Panc1 (cell line): Measurements from ENCODE around the gene RELT. TPM values are rescaled to one million over a fixed set of nuclear protein-coding genes. Genes with fewer than 3 reads are reported as not detected.

Experiments
- ATAC-seq: fragments of 200-7000 bp; cut with Tn5 transposase; 2 replicates; pipeline ENCODE4 v1.9.1; 2020; ENCODE audit warnings: mild to moderate bottlenecking, moderate library complexity
- BruUV-seq: library from RNA; stranded (reverse); fragments of 400-500 nt; replicated peaks from 2 replicates; lab custom pipeline; 2021; lab: Mats Ljungman, UMichigan
- CTCF ChIA-PET: fragments of 300-600 bp; sonication (Branson Sonifier 250); formaldehyde crosslinking; loops from one replicate; lab custom pipeline; 2022; ENCODE audit warnings: antibody characterized with exemption; lab: Charles Lee
- POLR2A ChIA-PET: fragments of 300-600 bp; sonication (Branson Sonifier 250); formaldehyde crosslinking; loops from one replicate; lab custom pipeline; 2022; ENCODE audit warnings: antibody characterized with exemption; lab: Charles Lee
- DNase-seq: peaks from one replicate; pipeline ENCODE4 v3.0.0-alpha.2; 2010; ENCODE audit warnings: low read depth, low spot score
- H3K27ac ChIP-seq: 2 replicates; pipeline ENCODE4 v1.5.1; 2011; ENCODE audit warnings: mild to moderate bottlenecking, low read length, inconsistent platforms
- H3K27me3 ChIP-seq: fragments of 200-500 bp; sonication (Bioruptor generic); 2 replicates; pipeline ENCODE4 v1.6.0; 2014; ENCODE audit warnings: low read length, inconsistent platforms; ENCODE audit not compliant: control insufficient read depth, insufficient read depth
- H3K36me3 ChIP-seq: fragments of 200-500 bp; sonication (Bioruptor generic); 2 replicates; pipeline ENCODE4 v1.5.1; 2014; ENCODE audit warnings: inconsistent platforms, mild to moderate bottlenecking, low read length, moderate library complexity; ENCODE audit not compliant: control insufficient read depth, insufficient read depth
- H3K4me1 ChIP-seq: 2 replicates; pipeline ENCODE4 v1.5.1; 2011; ENCODE audit warnings: inconsistent platforms, mild to moderate bottlenecking, low read length, moderate library complexity; ENCODE audit not compliant: control insufficient read depth, insufficient read depth
- H3K4me3 ChIP-seq, 2 experiments: 2 replicates each; pipeline ENCODE4 v1.5.1; 2011 to 2012; ENCODE audit warnings: low read depth in 2 of 2, low read length in 2 of 2, mild to moderate bottlenecking in 2 of 2, inconsistent platforms in 1 of 2, moderate library complexity in 1 of 2
- H3K9me3 ChIP-seq: fragments of 200-500 bp; sonication (Bioruptor generic); 2 replicates; pipeline ENCODE4 v1.5.1; 2014; ENCODE audit warnings: low read depth, mild to moderate bottlenecking, inconsistent platforms, low read length, moderate library complexity; ENCODE audit not compliant: control insufficient read depth, insufficient read depth
- CTCF ChIP-seq: fragments of 450-650 bp; IDR thresholded peaks from 2 replicates; pipeline ENCODE4 v1.5.1; 2017; ENCODE audit warnings: mild to moderate bottlenecking
- POLR2AphosphoS5 ChIP-seq: IDR thresholded peaks from 2 replicates; pipeline ENCODE4 v1.6.1; 2012; ENCODE audit warnings: mild to moderate bottlenecking, low read depth, low read length, moderate library complexity
- REST ChIP-seq, 2 experiments: IDR thresholded peaks; 2 replicates each; pipeline ENCODE4 v1.6.1; 2011 to 2012; ENCODE audit warnings: low read depth in 2 of 2, control low read depth in 1 of 2, low read length in 1 of 2, mild to moderate bottlenecking in 1 of 2, moderate library complexity in 1 of 2; ENCODE audit not compliant: insufficient read depth in 1 of 2
- SIN3A ChIP-seq: IDR thresholded peaks from 2 replicates; pipeline ENCODE4 v1.6.1; 2012; ENCODE audit warnings: low read depth, mild to moderate bottlenecking, low read length, moderate library complexity, borderline replicate concordance; ENCODE audit not compliant: insufficient read depth
- TCF7L2 ChIP-seq: IDR thresholded peaks from 2 replicates; pipeline ENCODE4 v1.6.1; 2011; ENCODE audit warnings: mild to moderate bottlenecking, low read depth, low read length, inconsistent platforms
- in situ Hi-C: cut with HindIII; loops from 2 replicates; pipeline ENCODE4 v1.10.0; 2016; ENCODE audit warnings: low sequenced_read_pairs, low pct_unique_long_range_greater_than_20kb
- intact Hi-C: fragments of 100-400 bp; cut with micrococcal nuclease; formaldehyde crosslinking; loops from one replicate; pipeline ENCODE4 v1.10.0; 2022; ENCODE audit not compliant: unreplicated experiment
- total RNA-seq: library from RNA; stranded (reverse); gene quantifications from one replicate; pipeline ENCODE4 v1.2.1, GENCODE V29; 2021; ENCODE audit not compliant: unreplicated experiment

Gene RELT
- total RNA-seq, 1 experiment from 2014 or later: 11.3 TPM

- no peak overlapping the region for H3K4me3 ChIP-seq
- POLR2A ChIA-PET: interaction anchor here (0.6 kb wide), 1 partner anchor 1309 kb away, joined by 3 read pairs; no protein-coding TSS in a partner anchor
- no peaks in the 10 kb centered on the region for H3K27me3 ChIP-seq
- DNase-seq (no peak), ATAC-seq (no peak)
- no peaks in the 10 kb centered on the region for H3K9me3 ChIP-seq
- H3K36me3 ChIP-seq: no peaks in the 10 kb centered on the region
- in situ Hi-C loops (no loop called here), intact Hi-C loops (loop anchor here (1.0 to 10.0 kb wide), 2 partner anchors 41 to 88 kb away; partner anchors contain the start of gene ARHGEF17)
- peaks cover 7% of the 10 kb centered on the region; the same call in 1 of the 2 replicates for H3K4me1 ChIP-seq
- CTCF ChIA-PET: interaction anchor here (1.0 to 1.5 kb wide), 10 partner anchors 8 to 87 kb away, joined by 3 to 50 read pairs (median 6); no protein-coding TSS in a partner anchor
- no peak overlapping the region for H3K27ac ChIP-seq
- TF ChIP-seq REST (IDR thresholded peaks at IDR 0.05; ENCODE audit: insufficient read depth in 1 of 2, low read depth in 2 of 2, low read length in 1 of 2) (no peak), POLR2AphosphoS5 (no peak)
- BruUV-seq: no TSS peak
Measured at GRCh38 chr11:73392108-73393010, 16.2 kb downstream of the RELT start.

GRCh38 chr11:73393011-73393380 is 16.8 kb downstream of the RELT start:
- in situ Hi-C loops (no loop called here), intact Hi-C loops (loop anchor here (1.0 to 10.0 kb wide), 2 partner anchors 42 to 88 kb away; partner anchors contain the start of gene ARHGEF17)
- Histone ChIP-seq H3K27me3 (no peaks in the 10 kb centered on the region), H3K27ac (no peak overlapping the region; the same call in 1 of the 2 replicates), H3K36me3 (no peaks in the 10 kb centered on the region), H3K4me1 (peaks cover 3% of the 10 kb centered on the region; the same call in 1 of the 2 replicates), H3K4me3 (no peak overlapping the region), H3K9me3 (no peaks in the 10 kb centered on the region)
- no peak for DNase-seq
- no peak for TF ChIP-seq TCF7L2
- no peak for TF ChIP-seq REST (IDR thresholded peaks at IDR 0.05; ENCODE audit: insufficient read depth in 1 of 2, low read depth in 2 of 2, low read length in 1 of 2)
- no peak for TF ChIP-seq POLR2AphosphoS5
- TF ChIP-seq CTCF: no peak
- TF ChIP-seq SIN3A: no peak
- ChIA-PET CTCF (interaction anchor here (0.6 to 1.5 kb wide), 12 partner anchors 8 to 141 kb away, joined by 3 to 50 read pairs (median 5); no protein-coding TSS in a partner anchor), POLR2A (interaction anchor here (0.6 to 0.7 kb wide), 2 partner anchors 7 to 1309 kb away, joined by 3 read pairs; no protein-coding TSS in a partner anchor)
- ATAC-seq: peak; percentile 15
- no TSS peak for BruUV-seq
